A549 (cell line): Measurements from ENCODE around the gene EIF2B1. TPM values are rescaled to one million over a fixed set of nuclear protein-coding genes. Genes with fewer than 3 reads are reported as not detected.
A peak's percentile ranks its signal among the peaks of the same experiment; 100 is the strongest.

ENCODE experiments used
- ATAC-seq, 2 experiments: fragments of 200-7000 bp in 1 of 2; fragments of >200 bp in 1 of 2; cut with Nextera tagmentation in 1 of 2; cut with Tn5 transposase in 1 of 2; 3 replicates each; pipeline versions ENCODE4 v1.8.0 to v1.9.1; 2018 to 2020; ENCODE audit warnings: mild to moderate bottlenecking in 1 of 2, moderate library complexity in 1 of 2
- CTCF ChIA-PET: fragments of 300-600 bp; sonication (Branson Sonifier 250); formaldehyde crosslinking; extraction: SDS; loops from one replicate; lab custom pipeline; 2021; ENCODE audit warnings: antibody characterized with exemption, inconsistent platforms; lab: Yijun Ruan, JAX
- POLR2A ChIA-PET: fragments of 350-600 bp; formaldehyde crosslinking; extraction: SDS; loops from one replicate; lab custom pipeline; 2021; ENCODE audit warnings: antibody characterized with exemption, inconsistent platforms; lab: Yijun Ruan, JAX
- DNase-seq, 2 experiments: peaks; one replicate each; pipeline versions ENCODE4 v3.0.0 to v3.0.0-alpha.2; 2011 to 2016; ENCODE audit warnings: low read depth in 1 of 2, low spot score in 1 of 2
- FAIRE-seq: peaks from 2 replicates; lab custom pipeline; 2011; peaks lifted over from hg19 to GRCh38; lab: Jason Lieb, UNC
- H3K27ac ChIP-seq, 2 experiments: fragments of >200 bp; sonication (Bioruptor Twin); formaldehyde crosslinking; 3 replicates each; pipeline ENCODE4 v1.5.1; 2016 to 2017
- H3K4me1 ChIP-seq: fragments of >200 bp; sonication (Bioruptor Twin); formaldehyde crosslinking; 3 replicates; pipeline ENCODE4 v1.6.1; 2016
- H3K4me2 ChIP-seq: fragments of >200 bp; sonication (Bioruptor Twin); formaldehyde crosslinking; 3 replicates; pipeline ENCODE4 v1.6.1; 2016
- H3K4me3 ChIP-seq: fragments of >200 bp; sonication (Bioruptor Twin); formaldehyde crosslinking; 3 replicates; pipeline ENCODE4 v1.5.1; 2016
- H3K9me3 ChIP-seq: fragments of >200 bp; sonication (Bioruptor Twin); formaldehyde crosslinking; 3 replicates; pipeline ENCODE4 v1.6.1; 2016
- BHLHE40 ChIP-seq: IDR thresholded peaks from 2 replicates; pipeline ENCODE4 v1.6.1; 2012; ENCODE audit warnings: low read depth, low read length, inconsistent platforms
- CBX8 ChIP-seq: fragments of 200-600 bp; sonication (generic); IDR thresholded peaks from 2 replicates; pipeline ENCODE4 v1.6.1; 2016
- CHD4 ChIP-seq: fragments of 200-600 bp; sonication (generic); IDR thresholded peaks from 2 replicates; pipeline ENCODE4 v1.6.1; 2016; ENCODE audit warnings: antibody characterized with exemption, mild to moderate bottlenecking, borderline replicate concordance
- ESRRA ChIP-seq: fragments of 150-350 bp; IDR thresholded peaks from 2 replicates; pipeline ENCODE4 v1.6.1; 2014; ENCODE audit warnings: mild to moderate bottlenecking, low read length, borderline replicate concordance
- GATA3 ChIP-seq: IDR thresholded peaks from 2 replicates; pipeline ENCODE4 v1.6.1; 2012; ENCODE audit warnings: borderline replicate concordance
- HDAC2 ChIP-seq: fragments of 200-600 bp; sonication (generic); IDR thresholded peaks from 2 replicates; pipeline ENCODE4 v1.6.1; 2016
- HOXA7 ChIP-seq: fragments of 250-450 bp; sonication (Bioruptor Pico); IDR thresholded peaks from 2 replicates; pipeline ENCODE4 v1.5.0; 2020; ENCODE audit warnings: mild to moderate bottlenecking, moderate library complexity
- HOXB13 ChIP-seq: fragments of 250-450 bp; sonication (Bioruptor Pico); IDR thresholded peaks from 2 replicates; pipeline ENCODE4 v1.5.0; 2020; ENCODE audit warnings: low read depth, mild to moderate bottlenecking, moderate library complexity
- JUN ChIP-seq, 2 experiments: fragments of >200 bp; sonication (Bioruptor Twin); formaldehyde crosslinking; IDR thresholded peaks; 2 replicates in 1 of 2; 3 replicates in 1 of 2; pipeline ENCODE4 v1.6.1; 2016 to 2017
- JUNB ChIP-seq: fragments of >200 bp; sonication (Bioruptor Twin); formaldehyde crosslinking; IDR thresholded peaks from 2 replicates; pipeline ENCODE4 v1.6.1; 2016
- KDM1A ChIP-seq: fragments of 200-600 bp; sonication (generic); IDR thresholded peaks from 2 replicates; pipeline ENCODE4 v1.6.1; 2016; ENCODE audit warnings: low read depth, mild to moderate bottlenecking
- KDM5A ChIP-seq: fragments of 200-600 bp; sonication (generic); IDR thresholded peaks from 2 replicates; pipeline ENCODE4 v1.6.1; 2016; ENCODE audit warnings: antibody characterized with exemption, mild to moderate bottlenecking
- MAFK ChIP-seq: fragments of 450-650 bp; IDR thresholded peaks from 2 replicates; pipeline ENCODE4 v1.6.1; 2014; ENCODE audit not compliant: partially characterized antibody
- MAZ ChIP-seq: fragments of 150-350 bp; IDR thresholded peaks from 2 replicates; pipeline ENCODE4 v1.6.1; 2014; ENCODE audit warnings: antibody characterized with exemption, low read depth, low read length, borderline replicate concordance
- NPAS2 ChIP-seq: fragments of 250-450 bp; sonication (Bioruptor Pico); IDR thresholded peaks from 2 replicates; pipeline ENCODE4 v1.8.0; 2022; ENCODE audit warnings: mild to moderate bottlenecking, moderate library complexity, borderline replicate concordance
- PHF8 ChIP-seq: fragments of 200-600 bp; sonication (generic); IDR thresholded peaks from 2 replicates; pipeline ENCODE4 v1.6.1; 2016; ENCODE audit warnings: low read depth, mild to moderate bottlenecking, antibody characterized with exemption, moderate library complexity, borderline replicate concordance
- POLR2A ChIP-seq: IDR thresholded peaks from 2 replicates; pipeline ENCODE4 v1.6.1; 2012; ENCODE audit warnings: mild to moderate bottlenecking, low read length
- POLR2AphosphoS2 ChIP-seq: conservative IDR thresholded peaks from 2 replicates; pipeline ENCODE4 v1.6.1; 2012; ENCODE audit warnings: low read length, improper control_type of control experiment, inconsistent platforms
- RFX5 ChIP-seq: fragments of 450-650 bp; IDR thresholded peaks from 2 replicates; pipeline ENCODE4 v1.7.1; 2014; ENCODE audit warnings: antibody characterized with exemption, mild to moderate bottlenecking, moderate library complexity
- ZSCAN20 ChIP-seq: fragments of 250-450 bp; sonication (Bioruptor Pico); IDR thresholded peaks from 2 replicates; pipeline ENCODE4 v1.8.0; 2022; ENCODE audit warnings: mild to moderate bottlenecking, moderate library complexity
- WGBS: methylation state at CpG from one replicate; pipeline ENCODE4 v1.1.6; 2017; ENCODE audit errors: missing lambda C conversion rate; 5-methylcytosine and 5-hydroxymethylcytosine counted together
- polyA plus RNA-seq, 4 experiments: library from polyadenylated mRNA; depleted of rRNA in 3 of 4; stranded (reverse); fragments of >200 nt; fragmentation: RNase III in 1 of 4; extraction: RNeasy Plus Mini Kit Qiagen cat#74134 plus additional on column Dnase treatment in 1 of 4; gene quantifications; 2 replicates in 3 of 4; 3 replicates in 1 of 4; pipeline ENCODE4 v1.2.3, GENCODE V29; 2011 to 2017
- TF ChIP-seq, protein P1 (sequence below): fragments of 150-350 bp; IDR thresholded peaks from 2 replicates; pipeline ENCODE4 v1.6.1; 2014; ENCODE audit warnings: low read depth, mild to moderate bottlenecking, low read length
- TF ChIP-seq, protein P2 (sequence below): IDR thresholded peaks from 2 replicates; pipeline ENCODE4 v1.6.1; 2012
- TF ChIP-seq, protein P3 (sequence below): fragments of >200 bp; sonication (Bioruptor Twin); formaldehyde crosslinking; IDR thresholded peaks from 3 replicates; pipeline ENCODE4 v1.5.1; 2016
- TF ChIP-seq, protein P4 (sequence below): IDR thresholded peaks from 2 replicates; pipeline ENCODE4 v1.6.1; 2012; ENCODE audit warnings: low read depth, borderline replicate concordance

EIF2B1 gene
- polyA plus RNA-seq, 2 of the 4 experiments (the other 2 are of a cell fraction): 35.7 to 55.1 TPM

DNA sequence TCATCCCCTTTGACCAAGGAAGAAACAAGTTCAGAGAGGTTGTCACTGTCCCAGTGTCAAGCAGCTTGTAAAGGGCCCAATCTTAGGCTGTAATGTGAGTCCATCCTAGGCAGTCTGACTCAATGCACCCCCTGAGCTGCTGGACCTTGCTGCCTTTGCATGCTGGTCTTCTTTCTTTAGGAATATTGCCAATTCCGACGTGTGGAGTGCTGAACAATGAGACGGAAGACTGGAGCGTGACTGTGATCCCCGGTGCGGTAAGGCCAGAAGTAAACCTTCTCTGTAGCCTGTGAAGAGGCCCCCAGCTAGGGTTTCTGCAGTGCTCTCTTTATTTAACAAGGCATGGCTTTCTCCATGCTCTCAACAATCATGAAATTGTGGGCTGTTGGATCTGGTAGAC lies 38.4 kb upstream of the EIF2B1 start:
- no peak overlapping the region for H3K27ac ChIP-seq
- peak overlapping the region; percentile 77 for H3K4me3 ChIP-seq
- peaks cover 10% of the 10 kb centered on the region; the same call in 1 of the 3 replicates for H3K4me1 ChIP-seq
- ChIA-PET POLR2A (no interaction called here), CTCF (interaction anchor here (1.7 kb wide), 1 partner anchor 9 kb away, joined by 5 read pairs; no protein-coding TSS in a partner anchor)
- no peak for TF ChIP-seq HOXB13 (CRISPR knock-in tag)
- TF ChIP-seq ESRRA: no peak
- no peak for FAIRE-seq
- 97% methylated on average over 6 of the region's 6 CpGs for WGBS
- no peaks in the 10 kb centered on the region for H3K9me3 ChIP-seq
- H3K4me2 ChIP-seq: peak overlapping the region; percentile 92
- peak in 1 of 2 experiments; percentile 3; a peak in 2 of 6 replicates for ATAC-seq
- DNase-seq: no peak

DNA sequence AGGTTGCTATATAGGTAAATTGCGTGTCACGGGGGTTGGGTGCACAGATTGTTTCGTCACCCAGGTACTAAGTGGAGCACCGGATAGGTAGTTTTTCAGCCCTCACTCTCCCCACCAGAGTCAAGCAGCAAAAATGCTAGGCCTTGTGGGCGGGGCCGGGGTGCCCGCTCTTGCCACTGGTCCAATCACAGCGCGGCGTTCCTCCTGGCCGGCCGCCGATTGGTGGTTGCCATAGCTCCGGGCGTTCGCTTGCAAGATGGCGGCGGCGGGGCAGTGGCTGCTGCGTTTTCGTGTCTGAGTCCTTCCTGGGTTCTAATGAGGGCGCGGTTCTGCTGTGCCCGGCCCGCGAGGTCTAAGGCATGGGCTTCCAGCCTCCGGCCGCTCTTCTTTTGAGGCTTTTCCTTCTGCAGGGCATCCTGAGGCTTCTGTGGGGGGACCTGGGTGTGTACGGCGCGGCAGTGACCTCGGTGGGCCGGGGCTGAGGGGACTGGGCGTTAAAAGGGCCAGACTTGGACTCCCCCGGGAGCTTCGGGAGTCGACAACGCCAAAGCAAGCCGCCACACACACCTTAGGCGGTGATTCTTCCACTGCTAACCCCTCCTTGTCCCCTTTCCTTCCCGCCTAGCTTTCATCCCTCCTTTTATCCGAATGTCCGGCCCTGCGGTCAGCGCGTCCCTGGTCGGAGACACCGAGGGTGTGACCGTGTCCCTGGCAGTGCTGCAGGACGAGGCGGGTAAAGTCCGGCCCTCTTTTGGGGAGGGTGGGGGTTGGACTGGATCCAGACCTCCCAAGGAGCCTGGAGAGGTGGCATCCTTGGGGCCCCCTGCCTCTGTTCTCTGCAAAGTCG lies 37.6 kb upstream of the EIF2B1 start, which contains the start of gene TCTN2:
Gene TCTN2, plus strand, starts transcription at position 232 of the 847 bp plus-strand sequence. Its CDS starts 128 bp downstream, at position 360.
- no peaks in the 10 kb centered on the region for H3K9me3 ChIP-seq
- CTCF ChIA-PET: interaction anchor here (1.7 kb wide), 1 partner anchor 8 kb away, joined by 5 read pairs; no protein-coding TSS in a partner anchor
- DNase-seq (peak; percentile 95 to 100), FAIRE-seq (peak; percentile 13), ATAC-seq (peak; percentile 99)
- POLR2A ChIA-PET: interaction anchor here (0.7 to 1.0 kb wide), 2 partner anchors 19 to 41 kb away, joined by 3 read pairs; partner anchors contain the start of gene ATP6V0A2
- H3K4me3 ChIP-seq: peak within 1 kb of the TSS; percentile 77
- 3% methylated on average over 39 of the region's 53 CpGs for WGBS
- H3K4me1 ChIP-seq: peaks cover 10% of the 10 kb centered on the region; the same call in 1 of the 3 replicates
- H3K4me2 ChIP-seq: peak within 1 kb of the TSS; percentile 92
- no peak for TF ChIP-seq ZSCAN20 (CRISPR knock-in tag)
- no peak for TF ChIP-seq RFX5
- TF ChIP-seq CHD4: no peak
- no peak for TF ChIP-seq GATA3
- no peak for TF ChIP-seq HOXA7 (CRISPR knock-in tag)
- no peak for TF ChIP-seq CBX8
- TF ChIP-seq POLR2A: peak; percentile 39; the same call in 1 of the 2 replicates
- TF ChIP-seq, protein P1, sequence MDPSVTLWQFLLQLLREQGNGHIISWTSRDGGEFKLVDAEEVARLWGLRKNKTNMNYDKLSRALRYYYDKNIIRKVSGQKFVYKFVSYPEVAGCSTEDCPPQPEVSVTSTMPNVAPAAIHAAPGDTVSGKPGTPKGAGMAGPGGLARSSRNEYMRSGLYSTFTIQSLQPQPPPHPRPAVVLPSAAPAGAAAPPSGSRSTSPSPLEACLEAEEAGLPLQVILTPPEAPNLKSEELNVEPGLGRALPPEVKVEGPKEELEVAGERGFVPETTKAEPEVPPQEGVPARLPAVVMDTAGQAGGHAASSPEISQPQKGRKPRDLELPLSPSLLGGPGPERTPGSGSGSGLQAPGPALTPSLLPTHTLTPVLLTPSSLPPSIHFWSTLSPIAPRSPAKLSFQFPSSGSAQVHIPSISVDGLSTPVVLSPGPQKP: no peak
- peak in 1 of 2 experiments; percentile 36; a peak in 1 of 5 replicates for TF ChIP-seq JUN (IDR thresholded peaks at IDR 0.05)
- no peak for TF ChIP-seq POLR2AphosphoS2
- TF ChIP-seq, protein P2, sequence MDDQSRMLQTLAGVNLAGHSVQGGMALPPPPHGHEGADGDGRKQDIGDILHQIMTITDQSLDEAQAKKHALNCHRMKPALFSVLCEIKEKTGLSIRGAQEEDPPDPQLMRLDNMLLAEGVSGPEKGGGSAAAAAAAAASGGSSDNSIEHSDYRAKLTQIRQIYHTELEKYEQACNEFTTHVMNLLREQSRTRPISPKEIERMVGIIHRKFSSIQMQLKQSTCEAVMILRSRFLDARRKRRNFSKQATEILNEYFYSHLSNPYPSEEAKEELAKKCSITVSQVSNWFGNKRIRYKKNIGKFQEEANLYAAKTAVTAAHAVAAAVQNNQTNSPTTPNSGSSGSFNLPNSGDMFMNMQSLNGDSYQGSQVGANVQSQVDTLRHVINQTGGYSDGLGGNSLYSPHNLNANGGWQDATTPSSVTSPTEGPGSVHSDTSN: no peak
- TF ChIP-seq JUNB: no peak
- TF ChIP-seq NPAS2: no peak
- peak; percentile 95; the same call in 1 of the 2 replicates for TF ChIP-seq HDAC2
- TF ChIP-seq KDM1A: no peak
- no peak for TF ChIP-seq BHLHE40
- peak; percentile 99 for TF ChIP-seq KDM5A
- TF ChIP-seq, protein P3, sequence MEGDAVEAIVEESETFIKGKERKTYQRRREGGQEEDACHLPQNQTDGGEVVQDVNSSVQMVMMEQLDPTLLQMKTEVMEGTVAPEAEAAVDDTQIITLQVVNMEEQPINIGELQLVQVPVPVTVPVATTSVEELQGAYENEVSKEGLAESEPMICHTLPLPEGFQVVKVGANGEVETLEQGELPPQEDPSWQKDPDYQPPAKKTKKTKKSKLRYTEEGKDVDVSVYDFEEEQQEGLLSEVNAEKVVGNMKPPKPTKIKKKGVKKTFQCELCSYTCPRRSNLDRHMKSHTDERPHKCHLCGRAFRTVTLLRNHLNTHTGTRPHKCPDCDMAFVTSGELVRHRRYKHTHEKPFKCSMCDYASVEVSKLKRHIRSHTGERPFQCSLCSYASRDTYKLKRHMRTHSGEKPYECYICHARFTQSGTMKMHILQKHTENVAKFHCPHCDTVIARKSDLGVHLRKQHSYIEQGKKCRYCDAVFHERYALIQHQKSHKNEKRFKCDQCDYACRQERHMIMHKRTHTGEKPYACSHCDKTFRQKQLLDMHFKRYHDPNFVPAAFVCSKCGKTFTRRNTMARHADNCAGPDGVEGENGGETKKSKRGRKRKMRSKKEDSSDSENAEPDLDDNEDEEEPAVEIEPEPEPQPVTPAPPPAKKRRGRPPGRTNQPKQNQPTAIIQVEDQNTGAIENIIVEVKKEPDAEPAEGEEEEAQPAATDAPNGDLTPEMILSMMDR: no peak
- peak; percentile 29; the same call in 1 of the 2 replicates for TF ChIP-seq PHF8
- TF ChIP-seq HOXB13 (CRISPR knock-in tag): no peak
- TF ChIP-seq, protein P4, sequence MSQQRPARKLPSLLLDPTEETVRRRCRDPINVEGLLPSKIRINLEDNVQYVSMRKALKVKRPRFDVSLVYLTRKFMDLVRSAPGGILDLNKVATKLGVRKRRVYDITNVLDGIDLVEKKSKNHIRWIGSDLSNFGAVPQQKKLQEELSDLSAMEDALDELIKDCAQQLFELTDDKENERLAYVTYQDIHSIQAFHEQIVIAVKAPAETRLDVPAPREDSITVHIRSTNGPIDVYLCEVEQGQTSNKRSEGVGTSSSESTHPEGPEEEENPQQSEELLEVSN: peak; percentile 19; the same call in 1 of the 2 replicates
- no peak for TF ChIP-seq MAZ
- TF ChIP-seq MAFK: no peak
- peak within 1 kb of the TSS; percentile 68 to 88 for H3K27ac ChIP-seq
